ENCODE data around the gene EEA1.

- TF ChIP-seq EZH2 (IDR thresholded peaks at IDR 0.05), result no peak
- TF ChIP-seq, protein P1, sequence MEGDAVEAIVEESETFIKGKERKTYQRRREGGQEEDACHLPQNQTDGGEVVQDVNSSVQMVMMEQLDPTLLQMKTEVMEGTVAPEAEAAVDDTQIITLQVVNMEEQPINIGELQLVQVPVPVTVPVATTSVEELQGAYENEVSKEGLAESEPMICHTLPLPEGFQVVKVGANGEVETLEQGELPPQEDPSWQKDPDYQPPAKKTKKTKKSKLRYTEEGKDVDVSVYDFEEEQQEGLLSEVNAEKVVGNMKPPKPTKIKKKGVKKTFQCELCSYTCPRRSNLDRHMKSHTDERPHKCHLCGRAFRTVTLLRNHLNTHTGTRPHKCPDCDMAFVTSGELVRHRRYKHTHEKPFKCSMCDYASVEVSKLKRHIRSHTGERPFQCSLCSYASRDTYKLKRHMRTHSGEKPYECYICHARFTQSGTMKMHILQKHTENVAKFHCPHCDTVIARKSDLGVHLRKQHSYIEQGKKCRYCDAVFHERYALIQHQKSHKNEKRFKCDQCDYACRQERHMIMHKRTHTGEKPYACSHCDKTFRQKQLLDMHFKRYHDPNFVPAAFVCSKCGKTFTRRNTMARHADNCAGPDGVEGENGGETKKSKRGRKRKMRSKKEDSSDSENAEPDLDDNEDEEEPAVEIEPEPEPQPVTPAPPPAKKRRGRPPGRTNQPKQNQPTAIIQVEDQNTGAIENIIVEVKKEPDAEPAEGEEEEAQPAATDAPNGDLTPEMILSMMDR (IDR thresholded peaks at IDR 0.05), result no peak
These were observed 99.3 kb downstream of the EEA1 start for GRCh38 chr12:92829686-92830282.

All from neural progenitor cell (in vitro differentiated cells).